Thyroid gland (tissue), 4 donors: ENCODE results near the gene PALLD.

Experiments
- POLR2A ChIP-seq, 2 donors: fragments of 450-650 bp; IDR thresholded peaks; one replicate each; pipeline ENCODE4 v1.6.1; 2017; ENCODE audit warnings: antibody characterized with exemption in 2 of 2, mild to moderate bottlenecking in 2 of 2, moderate library complexity in 1 of 2
- TF ChIP-seq, protein P1 (sequence below), 6 experiments: fragments of 200-600 bp in 3 of 6; fragments of 450-650 bp in 3 of 6; sonication (generic) in 3 of 6; IDR thresholded peaks; one replicate each; pipeline ENCODE4 v1.5.1; 2016 to 2019; ENCODE audit warnings: antibody characterized with exemption in 6 of 6, mild to moderate bottlenecking in 2 of 6, inconsistent platforms in 1 of 6, moderate library complexity in 1 of 6

DNA sequence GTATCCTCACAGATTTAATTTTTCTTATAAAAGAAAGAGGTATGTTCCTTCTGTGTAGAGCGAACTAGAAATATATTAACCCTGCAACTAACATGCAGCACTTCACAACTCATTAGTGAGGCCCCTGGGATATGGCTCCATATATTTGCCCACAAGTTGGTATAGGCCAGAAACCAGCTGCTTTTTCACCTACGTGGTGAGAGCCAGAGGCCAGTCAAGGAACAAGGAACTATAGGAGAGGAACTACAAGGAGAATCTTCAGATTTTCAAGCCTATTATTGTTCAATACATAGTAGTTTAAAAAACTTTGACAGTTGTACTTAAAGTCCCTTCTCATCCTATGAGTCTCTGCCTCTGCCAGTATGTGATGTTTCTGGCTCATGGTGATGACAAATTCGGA, 307.3 kb downstream of the PALLD start:
- no peak for TF ChIP-seq POLR2A (IDR thresholded peaks at IDR 0.05)
- TF ChIP-seq, protein P1, sequence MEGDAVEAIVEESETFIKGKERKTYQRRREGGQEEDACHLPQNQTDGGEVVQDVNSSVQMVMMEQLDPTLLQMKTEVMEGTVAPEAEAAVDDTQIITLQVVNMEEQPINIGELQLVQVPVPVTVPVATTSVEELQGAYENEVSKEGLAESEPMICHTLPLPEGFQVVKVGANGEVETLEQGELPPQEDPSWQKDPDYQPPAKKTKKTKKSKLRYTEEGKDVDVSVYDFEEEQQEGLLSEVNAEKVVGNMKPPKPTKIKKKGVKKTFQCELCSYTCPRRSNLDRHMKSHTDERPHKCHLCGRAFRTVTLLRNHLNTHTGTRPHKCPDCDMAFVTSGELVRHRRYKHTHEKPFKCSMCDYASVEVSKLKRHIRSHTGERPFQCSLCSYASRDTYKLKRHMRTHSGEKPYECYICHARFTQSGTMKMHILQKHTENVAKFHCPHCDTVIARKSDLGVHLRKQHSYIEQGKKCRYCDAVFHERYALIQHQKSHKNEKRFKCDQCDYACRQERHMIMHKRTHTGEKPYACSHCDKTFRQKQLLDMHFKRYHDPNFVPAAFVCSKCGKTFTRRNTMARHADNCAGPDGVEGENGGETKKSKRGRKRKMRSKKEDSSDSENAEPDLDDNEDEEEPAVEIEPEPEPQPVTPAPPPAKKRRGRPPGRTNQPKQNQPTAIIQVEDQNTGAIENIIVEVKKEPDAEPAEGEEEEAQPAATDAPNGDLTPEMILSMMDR (IDR thresholded peaks at IDR 0.05), result no peak
